SK-N-SH treated with all-trans-retinoic acid at 6 μM for 48 hours (cell line): ENCODE results near the gene SOX1.

ENCODE experiments used
- ARNTL ChIP-seq: fragments of 450-650 bp; formaldehyde crosslinking; IDR thresholded peaks from 2 replicates; pipeline ENCODE4 v1.5.0; 2020; ENCODE audit warnings: low read depth, mild to moderate bottlenecking, moderate library complexity, borderline replicate concordance
- BACH2 ChIP-seq: fragments of 250-450 bp; sonication (Bioruptor Pico); IDR thresholded peaks from 2 replicates; pipeline ENCODE4 v1.9.0; 2021; ENCODE audit warnings: mild to moderate bottlenecking, borderline replicate concordance
- CREB5 ChIP-seq: fragments of 250-450 bp; sonication (Bioruptor Pico); IDR thresholded peaks from 2 replicates; pipeline ENCODE4 v1.5.1; 2020; ENCODE audit warnings: low read depth, mild to moderate bottlenecking, moderate library complexity
- ESRRG ChIP-seq: fragments of 250-450 bp; sonication (Bioruptor Pico); IDR thresholded peaks from 2 replicates; pipeline ENCODE4 v1.6.1; 2021; ENCODE audit warnings: mild to moderate bottlenecking
- ISL1 ChIP-seq: fragments of 250-450 bp; sonication (Bioruptor Pico); IDR thresholded peaks from 2 replicates; pipeline ENCODE4 v2.1.2; 2022; ENCODE audit warnings: mild to moderate bottlenecking, moderate library complexity
- PATZ1 ChIP-seq: fragments of 250-450 bp; sonication (Bioruptor Pico); IDR thresholded peaks from 2 replicates; pipeline ENCODE4 v1.8.0; 2020; ENCODE audit warnings: mild to moderate bottlenecking, moderate library complexity, borderline replicate concordance
- PPARA ChIP-seq: fragments of 250-450 bp; sonication (Bioruptor Pico); IDR thresholded peaks from 2 replicates; pipeline ENCODE4 v1.5.0; 2020; ENCODE audit warnings: mild to moderate bottlenecking, borderline replicate concordance
- RARB ChIP-seq: fragments of 250-450 bp; sonication (Bioruptor Pico); IDR thresholded peaks from 2 replicates; pipeline ENCODE4 v1.8.0; 2021; ENCODE audit warnings: mild to moderate bottlenecking, moderate library complexity
- TOX ChIP-seq: fragments of 250-450 bp; sonication (Bioruptor Pico); IDR thresholded peaks from 2 replicates; pipeline ENCODE4 v1.8.0; 2021; ENCODE audit warnings: mild to moderate bottlenecking, moderate library complexity, borderline replicate concordance
- TSHZ2 ChIP-seq: fragments of 250-450 bp; sonication (Bioruptor Pico); IDR thresholded peaks from 2 replicates; pipeline ENCODE4 v1.5.0; 2020; ENCODE audit warnings: mild to moderate bottlenecking, moderate library complexity
- ZC3H10 ChIP-seq: fragments of 250-450 bp; sonication (Bioruptor Pico); IDR thresholded peaks from 2 replicates; pipeline ENCODE4 v1.5.1; 2021; ENCODE audit warnings: mild to moderate bottlenecking, moderate library complexity
- ZFP3 ChIP-seq: fragments of 250-450 bp; sonication (Bioruptor Pico); IDR thresholded peaks from 2 replicates; pipeline ENCODE4 v1.5.0; 2020; ENCODE audit warnings: mild to moderate bottlenecking, moderate library complexity
- ZNF70 ChIP-seq: fragments of 450-650 bp; formaldehyde crosslinking; IDR thresholded peaks from 2 replicates; pipeline ENCODE4 v1.5.0; 2020; ENCODE audit warnings: mild to moderate bottlenecking, moderate library complexity
- ZNF8 ChIP-seq: fragments of 450-650 bp; formaldehyde crosslinking; IDR thresholded peaks from 2 replicates; pipeline ENCODE4 v1.5.0; 2020; ENCODE audit warnings: mild to moderate bottlenecking, moderate library complexity

- TF ChIP-seq ESRRG (CRISPR knock-in tag) = no peak
- TF ChIP-seq RARB (CRISPR knock-in tag) = no peak
- no peak for TF ChIP-seq CREB5 (CRISPR knock-in tag)
- no peak for TF ChIP-seq ZNF8 (CRISPR knock-in tag)
- no peak for TF ChIP-seq ARNTL (CRISPR knock-in tag)
- TF ChIP-seq ZC3H10 (CRISPR knock-in tag) = no peak
- no peak for TF ChIP-seq BACH2 (CRISPR knock-in tag)
- no peak for TF ChIP-seq TOX
- TF ChIP-seq PATZ1 (CRISPR knock-in tag) = no peak
- TF ChIP-seq PPARA (CRISPR knock-in tag) = no peak
- no peak for TF ChIP-seq ZNF70 (CRISPR knock-in tag)
- no peak for TF ChIP-seq ISL1 (CRISPR knock-in tag)
- no peak for TF ChIP-seq TSHZ2 (CRISPR knock-in tag)
- no peak for TF ChIP-seq ZFP3 (CRISPR knock-in tag)
Observed at GRCh38 chr13:112097770-112098169, 30.8 kb downstream of the SOX1 start.
